ENCODE data around the gene AP3B1.
A peak's percentile ranks its signal among the peaks of the same experiment; 100 is the strongest.

Gene AP3B1

GRCh38 chr5:78237911-78238310 is 56.6 kb downstream of the AP3B1 start:
- DNase-seq (ENCODE audit: low read depth) = no peak
- no peak for TF ChIP-seq CTCF (conservative IDR thresholded peaks at IDR 0.05; ENCODE audit: low read depth, low read length)
- no peak overlapping the region for H3K4me3 ChIP-seq (ENCODE audit: low read depth, low read length)

GRCh38 chr5:78236046-78236445 is 58.5 kb downstream of the AP3B1 start:
- TF ChIP-seq CTCF (conservative IDR thresholded peaks at IDR 0.05; ENCODE audit: low read depth, low read length) = no peak

GRCh38 chr5:78235289-78235688 is 59.2 kb downstream of the AP3B1 start:
- no peak for TF ChIP-seq CTCF (conservative IDR thresholded peaks at IDR 0.05; ENCODE audit: low read depth, low read length)
- peak; percentile 58 for DNase-seq (ENCODE audit: low read depth)
- H3K4me3 ChIP-seq (ENCODE audit: low read depth, low read length) = no peak overlapping the region

More at GRCh38 chr5:78236046-78236445, 58.5 kb downstream of the AP3B1 start:
- no peak overlapping the region for H3K4me3 ChIP-seq (ENCODE audit: low read depth, low read length)
- DNase-seq (ENCODE audit: low read depth) = no peak

GRCh38 chr5:78234804-78235203 is 59.7 kb downstream of the AP3B1 start:
- H3K4me3 ChIP-seq (ENCODE audit: low read depth, low read length) = no peak overlapping the region
- DNase-seq (ENCODE audit: low read depth) = no peak
- no peak for TF ChIP-seq CTCF (conservative IDR thresholded peaks at IDR 0.05; ENCODE audit: low read depth, low read length)

- TF ChIP-seq CTCF (conservative IDR thresholded peaks at IDR 0.05; ENCODE audit: low read depth, low read length) = no peak
- H3K4me3 ChIP-seq (ENCODE audit: low read depth, low read length) = no peak overlapping the region
- DNase-seq (ENCODE audit: low read depth) = no peak
These were observed 62.3 kb downstream of the AP3B1 start for GRCh38 chr5:78232163-78232562.

- DNase-seq (ENCODE audit: low read depth) = no peak
- TF ChIP-seq CTCF (conservative IDR thresholded peaks at IDR 0.05; ENCODE audit: low read depth, low read length) = no peak
- H3K4me3 ChIP-seq (ENCODE audit: low read depth, low read length) = no peak overlapping the region
These were observed 70.1 kb downstream of the AP3B1 start for GRCh38 chr5:78224358-78224757.

- peak; percentile 32 for DNase-seq (ENCODE audit: low read depth)
- no peak overlapping the region for H3K4me3 ChIP-seq (ENCODE audit: low read depth, low read length)
- peak; percentile 48 for TF ChIP-seq CTCF (conservative IDR thresholded peaks at IDR 0.05; ENCODE audit: low read depth, low read length)
These were observed 72.5 kb downstream of the AP3B1 start for GRCh38 chr5:78221964-78222451.
